ENCODE data around the gene HMOX1.
A peak's percentile ranks its signal among the peaks of the same experiment; 100 is the strongest.
"Not testable (repeated sequence)": the region's sequence is repeated elsewhere in the genome, so short reads cannot be mapped to it uniquely, and the experiment has no call there.

The HMOX1 gene

GRCh38 chr22:35350539-35351503 is 30.1 kb upstream of the HMOX1 start:
- DNase-seq (ENCODE audit: low read depth in 2 of 2): peak; percentile 62 to 76

DNA sequence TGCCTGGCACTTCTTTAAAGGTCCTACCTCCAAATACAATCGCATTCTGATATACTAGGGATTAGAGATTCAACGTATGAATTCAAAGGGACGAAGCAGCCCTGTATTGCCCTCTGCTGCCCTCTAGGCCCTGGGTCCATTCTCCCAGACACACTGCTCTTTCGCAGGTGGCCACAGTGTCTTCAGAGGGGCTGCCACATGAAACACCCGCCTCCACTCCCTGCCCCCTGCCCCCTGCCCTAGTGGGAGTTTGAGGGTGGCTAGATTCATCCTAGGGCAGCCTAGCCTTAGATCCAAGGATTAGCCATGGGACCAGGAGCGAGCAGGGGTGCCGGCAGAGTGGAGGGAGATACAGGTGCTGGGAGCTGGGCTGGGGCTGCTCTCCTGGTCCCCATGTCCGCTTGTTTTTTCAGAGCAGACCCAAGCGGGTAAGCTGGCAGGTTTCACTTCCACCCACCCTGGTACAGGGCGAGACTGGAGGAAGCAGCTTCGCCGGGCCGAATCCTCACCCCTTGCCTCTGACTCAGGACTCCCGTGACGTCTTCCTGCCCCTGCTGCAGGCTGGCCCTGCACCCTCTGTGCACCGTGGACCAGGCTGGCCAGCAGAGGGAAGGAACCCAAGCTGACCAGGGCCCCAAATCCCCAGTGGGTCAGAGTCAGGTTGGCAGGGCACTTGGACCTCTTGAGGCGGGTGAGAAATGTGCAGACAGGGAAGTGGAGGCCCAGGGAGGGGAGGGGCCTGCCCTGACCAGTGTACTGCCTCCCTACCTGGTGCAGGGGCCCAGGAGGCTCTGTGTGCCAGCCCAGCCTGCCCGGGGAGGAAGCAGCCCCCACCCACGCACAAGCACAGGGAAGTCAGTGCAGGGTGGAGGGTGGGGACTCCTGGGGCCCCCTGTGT is 28.4 kb upstream of the HMOX1 start:
- DNase-seq (ENCODE audit: low read depth in 2 of 2): peak in 1 of 2 donors; percentile 26

DNA sequence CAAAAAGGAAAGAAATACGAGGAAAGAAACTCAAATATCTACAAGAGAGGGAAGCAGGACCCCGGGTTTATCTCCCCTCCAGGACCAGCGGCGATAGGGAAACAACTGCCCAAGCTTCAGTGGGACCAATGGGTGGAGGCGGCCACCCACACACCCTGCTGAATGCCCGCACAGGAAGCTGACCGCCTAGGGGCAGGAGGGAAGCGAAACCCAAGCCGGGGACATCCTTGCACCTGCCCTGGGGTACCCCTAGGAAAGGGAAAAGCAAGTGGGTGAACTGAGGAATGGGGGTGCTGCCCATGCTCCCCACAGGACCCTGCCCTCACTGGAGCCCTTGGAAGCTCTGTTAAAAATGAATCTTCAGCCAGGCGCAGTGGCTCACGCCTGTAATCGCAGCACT is 27.6 kb upstream of the HMOX1 start:
- DNase-seq (ENCODE audit: low read depth in 2 of 2): no peak

DNA sequence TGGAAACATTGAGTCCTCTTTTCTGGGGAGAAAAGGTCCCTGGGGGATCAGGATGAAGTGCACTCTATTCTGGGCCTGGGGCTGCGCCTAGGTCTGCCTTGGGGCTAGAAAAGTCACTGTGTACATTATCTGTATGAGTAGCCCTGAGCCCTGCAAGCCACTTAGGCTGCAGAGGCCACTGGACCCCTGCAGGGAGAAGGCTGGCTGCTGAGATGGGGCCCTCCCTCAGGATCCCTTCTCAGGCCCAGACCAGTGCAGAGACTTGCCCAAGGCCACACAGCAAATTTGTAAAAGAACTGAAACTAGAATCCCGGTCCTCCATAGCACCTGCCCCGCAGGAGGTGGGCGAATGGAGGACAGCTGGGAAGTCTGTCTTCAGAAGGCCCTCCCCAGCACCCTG is 26.8 kb upstream of the HMOX1 start:
- DNase-seq (ENCODE audit: low read depth in 2 of 2): no peak

DNA sequence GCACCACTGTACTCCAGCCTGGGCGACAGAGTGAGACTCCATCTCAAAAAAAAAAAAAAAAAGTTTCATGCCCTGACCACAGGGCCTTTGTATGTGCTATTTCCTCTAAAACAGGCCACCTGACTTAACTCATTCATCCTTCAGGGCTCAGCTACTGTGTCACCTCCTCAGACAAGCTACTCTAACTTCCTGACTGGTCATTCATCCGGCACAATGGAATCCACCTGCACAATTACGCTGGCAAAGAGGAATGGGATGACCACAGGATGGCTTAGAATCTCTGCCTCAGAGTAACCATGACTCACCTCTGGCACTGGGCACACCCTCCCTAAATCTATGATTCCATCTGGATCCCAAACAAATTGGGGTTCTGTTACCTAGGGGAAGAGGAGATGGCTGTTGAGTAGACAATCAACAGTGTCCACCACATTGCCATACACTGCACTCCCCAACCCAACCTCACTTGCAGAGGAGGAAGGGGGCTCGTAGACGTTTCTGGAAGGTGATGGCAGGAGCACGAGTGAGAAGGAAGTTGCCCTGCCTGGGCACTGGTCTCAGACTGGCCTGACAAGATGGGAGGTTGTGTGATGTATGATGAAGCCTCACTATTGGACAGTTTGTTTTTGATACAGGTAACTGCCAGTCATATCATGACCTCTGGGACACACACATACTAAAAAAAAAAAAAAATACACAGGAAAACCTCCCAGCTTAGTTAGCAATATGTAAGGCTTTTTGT is 22.8 kb upstream of the HMOX1 start:
- no peak for DNase-seq (ENCODE audit: low read depth in 2 of 2)

DNA sequence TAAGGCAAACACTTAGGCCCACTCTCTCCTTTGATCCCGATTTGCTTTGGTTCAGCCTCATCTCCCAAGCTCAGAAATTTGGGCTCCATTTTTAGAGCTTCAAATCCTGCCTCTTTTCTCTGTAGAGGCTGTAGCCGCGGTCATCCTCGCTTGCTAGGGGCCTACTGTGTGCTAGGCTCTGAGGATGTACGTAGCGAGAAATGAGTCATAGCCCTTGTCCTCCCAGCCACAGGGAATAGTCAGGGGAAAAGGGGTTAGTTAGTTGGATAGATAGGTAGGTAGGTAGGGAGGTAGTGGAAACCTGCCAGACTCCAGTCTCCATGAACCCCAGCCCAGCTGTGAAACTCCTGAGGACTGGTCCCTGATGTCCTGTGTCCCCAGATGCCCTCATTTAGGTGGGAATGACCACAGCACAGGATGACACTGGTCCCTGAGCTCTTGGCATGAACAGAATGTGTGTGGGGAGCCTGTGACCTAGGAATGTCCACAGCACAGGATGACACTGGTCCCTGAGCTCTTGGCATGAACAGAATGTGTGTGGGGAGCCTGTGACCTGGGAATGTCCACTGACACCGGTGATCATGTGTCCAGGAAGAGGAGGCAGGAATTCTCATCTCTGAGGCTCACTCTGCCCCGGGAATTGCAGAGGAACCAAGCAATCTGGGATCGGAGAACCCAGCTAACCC is 21.4 kb upstream of the HMOX1 start:
- no peak for DNase-seq (ENCODE audit: low read depth in 2 of 2)

GRCh38 chr22:35361001-35361558 is 19.8 kb upstream of the HMOX1 start:
- no peak for DNase-seq (ENCODE audit: low read depth in 2 of 2)

- DNase-seq (ENCODE audit: low read depth in 2 of 2): no peak
These were observed 17.3 kb upstream of the HMOX1 start for GRCh38 chr22:35363566-35364086.

DNA sequence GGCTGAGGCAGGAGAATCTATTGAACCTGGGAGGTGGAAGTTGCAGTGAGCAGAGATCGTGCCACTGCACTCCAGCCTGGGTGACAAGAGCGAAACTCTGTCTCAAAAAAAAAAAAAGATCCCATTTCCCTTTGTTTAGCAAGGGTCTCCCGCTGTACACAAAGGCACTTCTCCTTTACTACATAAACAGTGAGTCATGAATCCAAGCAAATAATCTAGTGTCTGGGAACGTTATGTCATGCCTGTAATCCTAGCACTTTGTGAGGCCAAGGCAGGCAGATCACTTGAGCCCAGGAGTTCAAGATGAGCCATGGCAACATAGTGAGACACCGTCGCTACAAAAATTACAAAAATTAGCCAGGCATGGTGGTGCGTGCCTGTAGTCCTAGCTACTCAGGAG is 16.7 kb upstream of the HMOX1 start:
- DNase-seq (ENCODE audit: low read depth in 2 of 2): not testable (repeated sequence)

DNA sequence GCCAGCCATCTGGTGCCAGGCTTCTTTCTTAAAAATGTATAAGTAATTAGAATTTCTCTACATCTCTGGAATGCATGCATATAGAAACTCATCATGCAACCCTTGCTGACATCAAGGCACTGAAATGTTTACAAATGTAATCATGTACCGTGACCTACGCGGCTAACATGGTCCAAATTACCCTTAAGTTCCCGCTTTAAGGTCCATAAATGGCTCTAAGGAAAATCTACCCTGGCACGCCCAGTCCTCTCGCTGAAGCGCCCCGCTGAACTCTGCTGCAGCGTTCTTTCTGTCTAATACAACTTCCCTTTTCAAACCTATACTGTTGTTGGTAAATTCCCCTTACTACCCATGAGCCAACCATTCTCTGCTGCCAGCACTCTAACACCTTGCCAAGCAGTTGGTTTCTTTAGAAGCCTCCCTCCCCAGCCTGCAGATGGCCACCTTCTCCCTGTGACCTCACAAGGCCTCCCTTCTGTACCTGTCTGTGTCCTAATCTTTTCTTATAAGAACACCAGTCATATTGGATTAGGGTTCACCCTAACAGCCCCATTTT is 13.5 kb upstream of the HMOX1 start:
- DNase-seq (ENCODE audit: low read depth in 2 of 2): no peak

GRCh38 chr22:35368386-35368785 is 12.5 kb upstream of the HMOX1 start:
- no peak for DNase-seq (ENCODE audit: low read depth in 2 of 2)

GRCh38 chr22:35369996-35370395 is 10.9 kb upstream of the HMOX1 start:
- DNase-seq (ENCODE audit: low read depth in 2 of 2): no peak

GRCh38 chr22:35373781-35374180 is 7.1 kb upstream of the HMOX1 start:
- DNase-seq (ENCODE audit: low read depth in 2 of 2): no peak

- DNase-seq (ENCODE audit: low read depth in 2 of 2): no peak
These were observed 5.9 kb upstream of the HMOX1 start for GRCh38 chr22:35375031-35375430.

- DNase-seq (ENCODE audit: low read depth in 2 of 2): no peak
These were observed 5.4 kb upstream of the HMOX1 start for GRCh38 chr22:35375526-35375925.

GRCh38 chr22:35376728-35377472 is 4.0 kb upstream of the HMOX1 start:
- DNase-seq (ENCODE audit: low read depth in 2 of 2): no peak

DNA sequence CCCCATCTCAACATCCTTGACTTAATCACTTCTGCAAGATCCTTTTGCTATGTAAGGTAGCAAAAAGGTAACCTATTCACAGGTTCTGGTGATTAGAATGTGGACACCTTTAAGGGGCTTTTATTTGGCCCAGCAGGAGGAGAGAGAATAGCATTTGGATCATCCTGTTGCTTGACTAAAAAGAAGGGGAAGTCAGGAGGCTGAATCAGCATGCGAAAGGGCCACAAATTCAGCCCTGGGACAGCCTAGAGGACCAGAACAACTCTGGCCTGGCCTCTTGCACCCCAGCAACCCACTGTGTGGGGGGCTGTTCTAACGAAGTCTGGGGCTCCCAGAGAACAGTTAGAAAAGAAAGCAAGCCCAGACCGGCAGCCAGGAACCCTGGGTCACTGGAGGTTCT is 3.2 kb upstream of the HMOX1 start:
- DNase-seq (ENCODE audit: low read depth in 2 of 2): no peak

DNA sequence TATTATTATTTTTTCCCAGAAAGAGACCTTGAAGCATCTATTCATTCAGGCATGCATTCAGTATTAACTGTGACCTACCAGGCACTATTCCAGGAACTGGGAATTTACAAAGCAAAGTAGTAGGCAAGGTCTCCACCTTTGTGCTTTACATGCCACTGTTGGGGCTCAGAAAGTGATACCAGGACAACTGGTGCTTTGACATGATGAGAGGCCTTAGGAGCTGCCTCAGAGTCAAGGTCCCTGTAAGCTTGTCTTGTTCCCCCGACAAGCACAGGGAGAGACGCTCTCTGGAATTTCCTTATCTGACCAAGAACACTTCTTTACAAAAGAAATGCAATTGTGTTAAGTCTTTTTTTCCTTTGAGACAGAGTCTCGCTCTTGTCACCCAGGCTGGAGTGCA is 2.3 kb upstream of the HMOX1 start:
- no peak for DNase-seq (ENCODE audit: low read depth in 2 of 2)

GRCh38 chr22:35379146-35379993 is 1.5 kb upstream of the HMOX1 start:
- no peak for DNase-seq (ENCODE audit: low read depth in 2 of 2)
